SH-SY5Y (cell line): ENCODE data around the gene S100PBP.

Experiments
- GATA2 ChIP-seq: IDR thresholded peaks from 2 replicates; pipeline ENCODE4 v1.6.1; 2011; ENCODE audit warnings: mild to moderate bottlenecking, low read depth, low read length
- GATA3 ChIP-seq: IDR thresholded peaks from 2 replicates; pipeline ENCODE4 v1.6.1; 2011; ENCODE audit warnings: low read depth, mild to moderate bottlenecking, low read length, moderate library complexity

DNA sequence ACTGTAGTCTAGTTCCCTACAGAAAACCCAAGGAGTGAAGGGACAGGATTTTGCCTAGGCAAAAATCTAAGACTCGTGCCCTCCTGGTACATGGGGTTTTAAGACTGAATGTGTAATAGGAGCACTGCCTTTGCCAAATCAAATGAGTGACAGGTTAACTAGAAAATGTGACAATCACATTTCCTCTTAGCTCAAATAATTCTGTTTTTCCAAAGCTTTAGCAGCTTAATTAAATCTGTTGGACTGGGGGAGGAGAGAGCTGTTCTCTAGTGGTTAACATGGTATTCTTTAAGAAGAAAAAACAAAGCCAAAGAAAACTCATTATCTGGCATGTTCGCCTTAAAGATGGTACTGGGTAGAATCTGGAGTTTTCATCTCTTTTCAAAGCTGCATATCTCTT, 40.7 kb downstream of the S100PBP start:
- TF ChIP-seq GATA3 (no peak), GATA2 (no peak)
